ENCODE results near the gene BICDL1.

- TF ChIP-seq GABPA (IDR thresholded peaks at IDR 0.05; ENCODE audit: low read depth), result no peak
- no peak for TF ChIP-seq RCOR1 (IDR thresholded peaks at IDR 0.05; ENCODE audit: low read length)
- no peak for TF ChIP-seq TAF1 (IDR thresholded peaks at IDR 0.05; ENCODE audit: borderline replicate concordance, low read depth, low read length)
Measured at GRCh38 chr12:120078868-120079267, 89.8 kb downstream of the BICDL1 start.
